HepG2 (cell line): ENCODE data around the gene VPS13C. TPM values are rescaled to one million over a fixed set of nuclear protein-coding genes. Genes with fewer than 3 reads are reported as not detected.

Experiments
- ATAC-seq: fragments of 200-7000 bp; cut with Tn5 transposase; 3 replicates; pipeline ENCODE4 v1.9.1; 2020; ENCODE audit warnings: mild to moderate bottlenecking, moderate library complexity
- BruUV-seq: library from RNA; stranded (reverse); fragments of 400-500 nt; replicated peaks from 2 replicates; lab custom pipeline; 2021; lab: Mats Ljungman, UMichigan
- CTCF ChIA-PET: fragments of 300-600 bp; formaldehyde crosslinking; extraction: SDS; loops from one replicate; lab custom pipeline; 2021; ENCODE audit warnings: low total read pairs, inconsistent platforms, low intra/inter-chr PET ratio; lab: Yijun Ruan, JAX
- POLR2A ChIA-PET: fragments of 350-600 bp; sonication (Branson Sonifier 250); formaldehyde crosslinking; loops from one replicate; lab custom pipeline; 2020; ENCODE audit warnings: antibody characterized with exemption, inconsistent platforms; lab: Yijun Ruan, JAX
- DNase-seq: peaks from one replicate; pipeline ENCODE4 v3.0.0-alpha.2; 2015; ENCODE audit warnings: low spot score
- FAIRE-seq: peaks from 3 replicates; lab custom pipeline; 2011; peaks lifted over from hg19 to GRCh38; lab: Jason Lieb, UNC
- H2AFZ ChIP-seq: one replicate; pipeline ENCODE4 v1.6.1; 2011; ENCODE audit warnings: low read length, inconsistent platforms
- H3K27ac ChIP-seq: fragments of 300-600 bp; 3 replicates; pipeline ENCODE4 v1.8.0; 2011; ENCODE audit warnings: mixed run types, mild to moderate bottlenecking, mixed read lengths, low read length, inconsistent platforms; ENCODE audit not compliant: insufficient read depth; ENCODE audit errors: extremely low read length
- H3K27me3 ChIP-seq, 2 experiments: fragments of 200-600 bp in 1 of 2; 2 replicates in 1 of 2; 3 replicates in 1 of 2; pipeline versions ENCODE4 v1.6.0 to v1.8.0; 2011; ENCODE audit warnings: low read length in 2 of 2, mild to moderate bottlenecking in 2 of 2, moderate library complexity in 2 of 2, inconsistent platforms in 1 of 2; ENCODE audit not compliant: insufficient read depth in 2 of 2, control insufficient read depth in 1 of 2
- H3K36me3 ChIP-seq, 2 experiments: fragments of 200-600 bp in 1 of 2; replicated peaks in 1 of 2; 2 replicates in 1 of 2; 3 replicates in 1 of 2; pipeline versions ENCODE4 v1.5.1 to v1.8.0; 2011; ENCODE audit warnings: low read length in 2 of 2, inconsistent platforms in 1 of 2; ENCODE audit not compliant: insufficient read depth in 2 of 2, control insufficient read depth in 1 of 2
- H3K4me1 ChIP-seq: 2 replicates; pipeline ENCODE4 v1.5.1; 2012; ENCODE audit warnings: low read length, inconsistent platforms; ENCODE audit not compliant: insufficient read depth
- H3K4me2 ChIP-seq: 2 replicates; pipeline ENCODE4 v1.6.0; 2011; ENCODE audit warnings: low read depth, low read length, inconsistent platforms
- H3K4me3 ChIP-seq, 3 experiments: fragments of 200-600 bp in 1 of 3; sonication (generic), shearing (Covaris generic) in 1 of 3; replicated peaks in 1 of 3; 2 replicates each; pipeline ENCODE4 v1.5.1; 2011 to 2016; ENCODE audit warnings: low read length in 3 of 3, inconsistent platforms in 2 of 3, low read depth in 2 of 3, mild to moderate bottlenecking in 2 of 3, control low read depth in 1 of 3, mixed read lengths in 1 of 3; ENCODE audit not compliant: insufficient read depth in 1 of 3
- H3K79me2 ChIP-seq: one replicate; pipeline ENCODE4 v1.6.1; 2011; ENCODE audit warnings: low read length, inconsistent platforms; ENCODE audit not compliant: insufficient read depth
- H3K9ac ChIP-seq: 2 replicates; pipeline ENCODE4 v1.6.0; 2011; ENCODE audit warnings: mild to moderate bottlenecking, low read depth, low read length, inconsistent platforms; ENCODE audit not compliant: insufficient read depth
- H3K9me3 ChIP-seq: 2 replicates; pipeline ENCODE4 v1.5.1; 2012; ENCODE audit warnings: mild to moderate bottlenecking, low read length
- H4K20me1 ChIP-seq: 2 replicates; pipeline ENCODE4 v1.6.0; 2011; ENCODE audit warnings: inconsistent platforms, mild to moderate bottlenecking, low read length, moderate library complexity; ENCODE audit not compliant: insufficient read depth
- ARNT2 ChIP-seq: sonication (generic); formaldehyde crosslinking; IDR thresholded peaks from 2 replicates; pipeline ENCODE4 v1.8.0; 2022; ENCODE audit warnings: mild to moderate bottlenecking, low read depth, missing genetic modification reagents, moderate library complexity
- CEBPZ ChIP-seq: IDR thresholded peaks from 2 replicates; pipeline ENCODE4 v1.6.1; 2012; ENCODE audit warnings: low read length, improper control_type of control experiment
- NR2F2 ChIP-seq: IDR thresholded peaks from 2 replicates; pipeline ENCODE4 v1.6.1; 2012; ENCODE audit warnings: low read depth, inconsistent platforms, borderline replicate concordance
- SOX6 ChIP-seq, 2 experiments: fragments of 450-650 bp in 1 of 2; sonication (generic) in 1 of 2; formaldehyde crosslinking in 1 of 2; IDR thresholded peaks; 2 replicates each; pipeline versions ENCODE4 v1.4.0 to v1.6.1; 2017 to 2020; ENCODE audit warnings: antibody characterized with exemption in 1 of 2, mild to moderate bottlenecking in 1 of 2, missing genetic modification reagents in 1 of 2
- TBL1XR1 ChIP-seq: fragments of 150-350 bp; IDR thresholded peaks from 2 replicates; pipeline ENCODE4 v1.6.1; 2014; ENCODE audit warnings: borderline replicate concordance, low read length; ENCODE audit not compliant: partially characterized antibody
- WIZ ChIP-seq: sonication (generic); formaldehyde crosslinking; IDR thresholded peaks from 2 replicates; pipeline ENCODE4 v1.5.1; 2020; ENCODE audit warnings: mild to moderate bottlenecking, missing genetic modification reagents
- ZKSCAN8 ChIP-seq: IDR thresholded peaks from 2 replicates; pipeline ENCODE4 v1.6.1; 2016; ENCODE audit warnings: borderline replicate concordance, missing genetic modification reagents, missing compliant biosample characterization
- ZNF362 ChIP-seq: sonication (generic); formaldehyde crosslinking; IDR thresholded peaks from 2 replicates; pipeline ENCODE4 v1.4.0; 2020; ENCODE audit warnings: missing genetic modification reagents, mild to moderate bottlenecking, borderline replicate concordance
- ZNF432 ChIP-seq: sonication (generic); formaldehyde crosslinking; IDR thresholded peaks from 2 replicates; pipeline ENCODE4 v1.5.0; 2020; ENCODE audit warnings: missing genetic modification reagents, mild to moderate bottlenecking, borderline replicate concordance
- ZNF513 ChIP-seq: sonication (generic); formaldehyde crosslinking; conservative IDR thresholded peaks from 2 replicates; pipeline ENCODE4 v1.5.0; 2020; ENCODE audit warnings: missing genetic modification reagents
- ZNF549 ChIP-seq: sonication (generic); formaldehyde crosslinking; IDR thresholded peaks from 2 replicates; pipeline ENCODE4 v1.5.0; 2020; ENCODE audit warnings: missing genetic modification reagents
- ZNF574 ChIP-seq: sonication (generic); formaldehyde crosslinking; IDR thresholded peaks from 2 replicates; pipeline ENCODE4 v1.4.0; 2020; ENCODE audit warnings: missing genetic modification reagents
- ZNF841 ChIP-seq: sonication (generic); formaldehyde crosslinking; IDR thresholded peaks from 2 replicates; pipeline ENCODE4 v1.8.1; 2023; ENCODE audit warnings: missing genetic modification reagents, borderline replicate concordance
- ZSCAN25 ChIP-seq: sonication (generic); formaldehyde crosslinking; IDR thresholded peaks from 2 replicates; pipeline ENCODE4 v1.8.0; 2022; ENCODE audit warnings: mild to moderate bottlenecking, missing genetic modification reagents
- WGBS: methylation state at CpG from one replicate; pipeline ENCODE4 v1.1.6; 2017; ENCODE audit warnings: low lambda C conversion rate; 5-methylcytosine and 5-hydroxymethylcytosine counted together
- in situ Hi-C: cut with HindIII; loops from 2 replicates; pipeline ENCODE4 v1.10.0; 2017; ENCODE audit warnings: low pct_unique_long_range_greater_than_20kb; ENCODE audit not compliant: extremely low pct_ligation_motif_present
- intact Hi-C: fragments of 100-400 bp; cut with micrococcal nuclease; formaldehyde crosslinking; loops from one replicate; pipeline ENCODE4 v1.10.0; 2022; ENCODE audit not compliant: unreplicated experiment
- polyA plus RNA-seq, 8 experiments: library from polyadenylated mRNA; depleted of rRNA in 3 of 8; stranded (reverse) in 7 of 8; unstranded in 1 of 8; fragments of >200 nt; fragmentation: Illumina TruSeq in 4 of 8; extraction: Trizol in 4 of 8; gene quantifications; 2 replicates each; pipeline versions ENCODE4 v1.2.1 to v1.2.3, GENCODE V29; 2011 to 2016; ENCODE audit warnings: low read depth in 4 of 8, missing spikeins in 1 of 8, mixed read lengths in 1 of 8; ENCODE audit not compliant: insufficient read depth in 1 of 8
- total RNA-seq, 5 experiments: library from RNA; depleted of rRNA; stranded (reverse); fragments of >200 nt; fragmentation: Illumina TruSeq; extraction: Trizol; gene quantifications; 2 replicates each; pipeline ENCODE4 v1.2.3, GENCODE V29; 2016; ENCODE audit warnings: low read depth in 1 of 5

Gene VPS13C
- total and polyA plus RNA-seq, 2 of the 13 experiments (the other 11 are each of a cell fraction or from before 2014, with no cell fraction given): 10.9 to 26.8 TPM

GRCh38 chr15:62035256-62035924, 24.9 kb downstream of the VPS13C start (continued):
- TF ChIP-seq CEBPZ (no peak), NR2F2 (no peak), ZSCAN25 (CRISPR knock-in tag) (no peak), TBL1XR1 (no peak), ZNF513 (CRISPR knock-in tag) (no peak), WIZ (CRISPR knock-in tag) (no peak)
- TF ChIP-seq, all 625 proteins: peak for 0

GRCh38 chr15:62027916-62028315, 32.3 kb downstream of the VPS13C start:
- H3K27ac ChIP-seq: no peak overlapping the region
- no peaks in the 10 kb centered on the region for H3K4me1 ChIP-seq
- 94% methylated on average over 5 of the region's 5 CpGs for WGBS
- POLR2A ChIA-PET: no interaction called here
- H3K9ac ChIP-seq: no peak overlapping the region
- CTCF ChIA-PET: no interaction called here
- in situ Hi-C loops (no loop called here), intact Hi-C loops (no loop called here)
- FAIRE-seq: no peak
- H3K4me3 ChIP-seq: no peak overlapping the region
- no peaks in the 10 kb centered on the region for H3K9me3 ChIP-seq
- ATAC-seq: no peak
- peaks cover 0 to 14% of the 10 kb centered on the region in 2 experiments; a peak in 2 of 5 replicates for H3K36me3 ChIP-seq
- no peaks in the 10 kb centered on the region for H4K20me1 ChIP-seq
- H3K4me2 ChIP-seq: no peak overlapping the region
- BruUV-seq: no TSS peak
- no peaks in the 10 kb centered on the region for H3K79me2 ChIP-seq
- H2AFZ ChIP-seq: no peak overlapping the region
- no peak for DNase-seq
- no peaks in the 10 kb centered on the region for H3K27me3 ChIP-seq
- no peak for TF ChIP-seq ZNF362 (CRISPR knock-in tag)
- TF ChIP-seq ZNF574 (CRISPR knock-in tag): no peak
- no peak for TF ChIP-seq SOX6 (IDR thresholded peaks at IDR 0.05)
- no peak for TF ChIP-seq SOX6 (CRISPR knock-in tag; IDR thresholded peaks at IDR 0.05)
- no peak for TF ChIP-seq ZKSCAN8 (CRISPR knock-in tag)
- TF ChIP-seq ARNT2: no peak
- no peak for TF ChIP-seq ZNF841
- no peak for TF ChIP-seq ZNF432 (CRISPR knock-in tag)
- no peak for TF ChIP-seq ZNF549 (CRISPR knock-in tag)
